Neural progenitor cell (in vitro differentiated cells): ENCODE measurements around the gene TLR9. TPM values are rescaled to one million over a fixed set of nuclear protein-coding genes. Genes with fewer than 3 reads are reported as not detected.

Experiments used
- DNase-seq: peaks from one replicate; pipeline ENCODE4 v3.0.0-alpha.2; 2016; ENCODE audit warnings: low spot score
- H2AFZ ChIP-seq: fragments of 200-600 bp; sonication (generic); replicated peaks from 2 replicates; pipeline ENCODE4 v1.6.1; 2016; ENCODE audit warnings: antibody characterized with exemption
- H3F3A ChIP-seq: fragments of 200-600 bp; sonication (generic); 2 replicates; pipeline ENCODE4 v1.6.1; 2016; ENCODE audit warnings: antibody characterized with exemption, low read depth
- H3K27ac ChIP-seq: fragments of 200-600 bp; sonication (generic); 2 replicates; pipeline ENCODE4 v1.5.1; 2016; ENCODE audit warnings: mild to moderate bottlenecking
- H3K27me3 ChIP-seq: fragments of 200-600 bp; sonication (generic); 2 replicates; pipeline ENCODE4 v1.6.1; 2016; ENCODE audit warnings: mild to moderate bottlenecking, moderate library complexity
- H3K36me3 ChIP-seq: fragments of 200-600 bp; sonication (generic); 2 replicates; pipeline ENCODE4 v1.5.1; 2016
- H3K4me1 ChIP-seq: fragments of 200-600 bp; sonication (generic); 2 replicates; pipeline ENCODE4 v1.6.1; 2016; ENCODE audit warnings: mixed run types
- H3K4me2 ChIP-seq: fragments of 200-600 bp; sonication (generic); 2 replicates; pipeline ENCODE4 v1.6.1; 2016
- H3K4me3 ChIP-seq: fragments of 200-600 bp; sonication (generic); 2 replicates; pipeline ENCODE4 v1.5.1; 2016
- H3K79me2 ChIP-seq: fragments of 200-600 bp; sonication (generic); 2 replicates; pipeline ENCODE4 v1.6.1; 2016; ENCODE audit warnings: low read depth
- H3K9ac ChIP-seq: fragments of 200-600 bp; sonication (generic); 2 replicates; pipeline ENCODE4 v1.6.1; 2016
- H3K9me3 ChIP-seq: fragments of 200-600 bp; sonication (generic); 2 replicates; pipeline ENCODE4 v1.5.1; 2016; ENCODE audit warnings: low read depth
- H4K20me1 ChIP-seq: fragments of 200-600 bp; sonication (generic); 2 replicates; pipeline ENCODE4 v1.6.1; 2016; ENCODE audit warnings: low read depth
- H3K27ac Mint-ChIP-seq: 3 replicates; pipeline ENCODE4 v1.8.0; 2021; ENCODE audit warnings: mixed read lengths
- H3K27me3 Mint-ChIP-seq: 2 replicates; pipeline ENCODE4 v1.8.0; 2022; ENCODE audit warnings: low read depth, mild to moderate bottlenecking, inconsistent platforms, moderate library complexity, mixed read lengths; ENCODE audit not compliant: insufficient read depth
- H3K36me3 Mint-ChIP-seq: 3 replicates; pipeline ENCODE4 v1.8.0; 2021; ENCODE audit warnings: mixed read lengths
- H3K4me1 Mint-ChIP-seq: 3 replicates; pipeline ENCODE4 v1.8.0; 2021; ENCODE audit warnings: mixed read lengths
- H3K4me3 Mint-ChIP-seq: 3 replicates; pipeline ENCODE4 v1.8.0; 2021; ENCODE audit warnings: mild to moderate bottlenecking, moderate library complexity, mixed read lengths
- H3K9me3 Mint-ChIP-seq: 3 replicates; pipeline ENCODE4 v1.8.0; 2020; ENCODE audit warnings: mixed read lengths
- EZH2 ChIP-seq: fragments of 200-600 bp; sonication (generic); IDR thresholded peaks from 2 replicates; pipeline ENCODE4 v1.6.1; 2017; ENCODE audit warnings: antibody characterized with exemption, mild to moderate bottlenecking, moderate library complexity
- EZH2phosphoT487 ChIP-seq: fragments of 200-600 bp; sonication (generic); IDR thresholded peaks from 2 replicates; pipeline ENCODE4 v1.6.1; 2017; ENCODE audit warnings: antibody characterized with exemption
- total RNA-seq: library from RNA; depleted of rRNA; stranded (reverse); fragments of >200 nt; gene quantifications from 2 replicates; pipeline ENCODE4 v1.2.3, GENCODE V29; 2015; ENCODE audit warnings: low replicate concordance
- TF ChIP-seq, protein P1 (sequence below): fragments of 200-600 bp; sonication (generic); IDR thresholded peaks from 2 replicates; pipeline ENCODE4 v1.5.1; 2017; ENCODE audit warnings: antibody characterized with exemption, mild to moderate bottlenecking

Gene TLR9
- total RNA-seq, 1 donor from 2014 or later, result not detected

DNA sequence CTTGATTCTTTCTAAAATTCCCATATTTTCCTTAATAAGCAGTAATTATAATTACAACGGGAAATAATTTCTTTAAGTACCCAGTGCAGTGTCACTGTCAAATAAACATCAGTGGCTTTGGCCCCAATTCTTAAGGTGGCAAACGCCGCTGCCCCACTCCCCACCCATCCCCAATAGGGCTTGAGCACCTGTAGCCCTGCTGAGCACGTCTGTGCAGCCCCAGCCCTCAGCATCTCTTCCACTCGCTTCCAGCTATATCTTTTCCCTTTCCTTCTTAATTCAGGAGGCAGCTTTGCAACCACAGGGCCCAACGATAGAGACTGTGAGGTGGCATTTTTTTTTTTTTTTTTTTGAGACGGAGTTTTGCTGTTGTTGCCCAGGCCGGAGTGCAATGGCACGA lies 29.2 kb upstream of the TLR9 start:
- H3K27me3 Mint-ChIP-seq, result peaks cover 5% of the 10 kb centered on the region
- Histone ChIP-seq H3K27me3 (no peaks in the 10 kb centered on the region), H3K36me3 (no peaks in the 10 kb centered on the region), H3K9me3 (no peaks in the 10 kb centered on the region), H3F3A (no peaks in the 10 kb centered on the region), H3K4me1 (no peaks in the 10 kb centered on the region), H2AFZ (no peak overlapping the region), H4K20me1 (peaks cover 11% of the 10 kb centered on the region), H3K4me2 (no peak overlapping the region), H3K4me3 (no peak overlapping the region), H3K27ac (no peak overlapping the region), H3K9ac (no peak overlapping the region), H3K79me2 (no peaks in the 10 kb centered on the region)
- DNase-seq, result no peak
- H3K36me3 Mint-ChIP-seq, result peaks cover 46% of the 10 kb centered on the region
- H3K27ac Mint-ChIP-seq, result no peak overlapping the region
- no peak for TF ChIP-seq EZH2
- TF ChIP-seq, protein P1, sequence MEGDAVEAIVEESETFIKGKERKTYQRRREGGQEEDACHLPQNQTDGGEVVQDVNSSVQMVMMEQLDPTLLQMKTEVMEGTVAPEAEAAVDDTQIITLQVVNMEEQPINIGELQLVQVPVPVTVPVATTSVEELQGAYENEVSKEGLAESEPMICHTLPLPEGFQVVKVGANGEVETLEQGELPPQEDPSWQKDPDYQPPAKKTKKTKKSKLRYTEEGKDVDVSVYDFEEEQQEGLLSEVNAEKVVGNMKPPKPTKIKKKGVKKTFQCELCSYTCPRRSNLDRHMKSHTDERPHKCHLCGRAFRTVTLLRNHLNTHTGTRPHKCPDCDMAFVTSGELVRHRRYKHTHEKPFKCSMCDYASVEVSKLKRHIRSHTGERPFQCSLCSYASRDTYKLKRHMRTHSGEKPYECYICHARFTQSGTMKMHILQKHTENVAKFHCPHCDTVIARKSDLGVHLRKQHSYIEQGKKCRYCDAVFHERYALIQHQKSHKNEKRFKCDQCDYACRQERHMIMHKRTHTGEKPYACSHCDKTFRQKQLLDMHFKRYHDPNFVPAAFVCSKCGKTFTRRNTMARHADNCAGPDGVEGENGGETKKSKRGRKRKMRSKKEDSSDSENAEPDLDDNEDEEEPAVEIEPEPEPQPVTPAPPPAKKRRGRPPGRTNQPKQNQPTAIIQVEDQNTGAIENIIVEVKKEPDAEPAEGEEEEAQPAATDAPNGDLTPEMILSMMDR, result no peak
- no peak for TF ChIP-seq EZH2phosphoT487
- no peaks in the 10 kb centered on the region for H3K9me3 Mint-ChIP-seq
- H3K4me3 Mint-ChIP-seq, result no peak overlapping the region
- no peaks in the 10 kb centered on the region for H3K4me1 Mint-ChIP-seq

GRCh38 chr3:52253314-52254304 lies 28.2 kb upstream of the TLR9 start:
- Histone ChIP-seq H2AFZ (no peak overlapping the region), H3K9me3 (no peaks in the 10 kb centered on the region), H3K79me2 (no peaks in the 10 kb centered on the region), H3K9ac (no peak overlapping the region), H3K27ac (no peak overlapping the region), H3K4me3 (no peak overlapping the region), H3K4me2 (no peak overlapping the region), H3K4me1 (no peaks in the 10 kb centered on the region), H3F3A (no peaks in the 10 kb centered on the region), H3K36me3 (no peaks in the 10 kb centered on the region), H4K20me1 (peaks cover 11% of the 10 kb centered on the region), H3K27me3 (no peaks in the 10 kb centered on the region)
- Mint-ChIP-seq H3K36me3 (peaks cover 43% of the 10 kb centered on the region), H3K4me3 (no peak overlapping the region), H3K9me3 (no peaks in the 10 kb centered on the region), H3K27me3 (peaks cover 5% of the 10 kb centered on the region), H3K27ac (no peak overlapping the region), H3K4me1 (no peaks in the 10 kb centered on the region)
- no peak for DNase-seq
- TF ChIP-seq EZH2phosphoT487 (no peak), EZH2 (no peak)
- TF ChIP-seq, protein P1, result no peak

DNA sequence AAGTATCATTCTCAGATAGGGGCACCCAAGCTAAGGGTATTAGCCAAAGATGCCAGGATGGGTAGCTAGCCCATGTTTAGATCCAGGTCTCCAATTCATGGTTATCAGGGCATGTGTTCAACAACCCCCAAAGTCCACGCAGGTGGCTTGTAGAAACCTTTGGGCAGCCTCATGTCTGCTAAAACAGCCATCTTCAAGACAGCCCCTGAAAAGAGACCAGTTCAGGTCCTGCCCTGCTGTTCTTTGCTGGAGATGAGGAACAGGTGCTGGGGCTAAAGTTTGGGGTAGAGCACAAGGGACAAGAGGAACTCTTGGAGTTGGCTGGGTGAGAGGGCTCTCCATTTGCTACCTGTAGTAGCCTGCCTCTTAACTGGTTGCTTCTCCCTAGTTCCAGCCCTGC lies 24.7 kb upstream of the TLR9 start:
- no peak overlapping the region for H3K4me2 ChIP-seq
- no peaks in the 10 kb centered on the region for H3K79me2 ChIP-seq
- H3K27ac Mint-ChIP-seq, result peak overlapping the region; percentile 26
- H3K27ac ChIP-seq, result no peak overlapping the region
- no peaks in the 10 kb centered on the region for H3K9me3 ChIP-seq
- no peaks in the 10 kb centered on the region for H3K9me3 Mint-ChIP-seq
- H3K9ac ChIP-seq, result no peak overlapping the region
- H3K4me1 Mint-ChIP-seq, result no peaks in the 10 kb centered on the region
- no peak overlapping the region for H3K4me3 Mint-ChIP-seq
- H3F3A ChIP-seq, result peaks cover 12% of the 10 kb centered on the region
- peaks cover 24% of the 10 kb centered on the region for H3K27me3 ChIP-seq
- DNase-seq, result no peak
- H3K27me3 Mint-ChIP-seq, result peaks cover 16% of the 10 kb centered on the region
- TF ChIP-seq EZH2 (no peak), EZH2phosphoT487 (no peak)
- TF ChIP-seq, protein P1, result no peak
- no peaks in the 10 kb centered on the region for H3K4me1 ChIP-seq
- peaks cover 2% of the 10 kb centered on the region for H4K20me1 ChIP-seq
- H3K36me3 Mint-ChIP-seq, result peaks cover 19% of the 10 kb centered on the region
- no peak overlapping the region for H3K4me3 ChIP-seq
- no peaks in the 10 kb centered on the region for H3K36me3 ChIP-seq
- no peak overlapping the region for H2AFZ ChIP-seq
